Neuronal stem cell (in vitro differentiated cells): ENCODE measurements around the gene IQCH.

ENCODE experiments used
- DNase-seq: peaks from one replicate; pipeline ENCODE4 v3.0.0-alpha.2; 2013; ENCODE audit warnings: low spot score
- H2AFZ ChIP-seq: one replicate; pipeline ENCODE4 v1.6.1; 2013; ENCODE audit warnings: mild to moderate bottlenecking, low read length, inconsistent platforms
- H2AK5ac ChIP-seq: 2 replicates; pipeline ENCODE4 v1.6.1; 2013; ENCODE audit warnings: low read depth, mild to moderate bottlenecking, inconsistent platforms, low read length, moderate library complexity, mixed read lengths
- H2BK120ac ChIP-seq: 2 replicates; pipeline ENCODE4 v1.6.1; 2013; ENCODE audit warnings: low read depth, mild to moderate bottlenecking, inconsistent platforms, low read length, moderate library complexity, mixed read lengths
- H2BK12ac ChIP-seq: one replicate; pipeline ENCODE4 v1.6.1; 2013; ENCODE audit warnings: low read length, inconsistent platforms
- H2BK15ac ChIP-seq: 2 replicates; pipeline ENCODE4 v1.6.1; 2013; ENCODE audit warnings: mild to moderate bottlenecking, low read length, inconsistent platforms, mixed read lengths
- H2BK5ac ChIP-seq: one replicate; pipeline ENCODE4 v1.6.1; 2013; ENCODE audit warnings: inconsistent platforms, mild to moderate bottlenecking, low read length, moderate library complexity
- H3K14ac ChIP-seq: one replicate; pipeline ENCODE4 v1.6.1; 2013; ENCODE audit warnings: low read length, inconsistent platforms
- H3K18ac ChIP-seq: 2 replicates; pipeline ENCODE4 v1.6.1; 2013; ENCODE audit warnings: low read length, inconsistent platforms
- H3K23ac ChIP-seq: 2 replicates; pipeline ENCODE4 v1.6.1; 2013; ENCODE audit warnings: low read depth, mild to moderate bottlenecking, mixed read lengths, low read length, inconsistent platforms; ENCODE audit not compliant: poor library complexity
- H3K27ac ChIP-seq: replicated peaks from 3 replicates; pipeline ENCODE4 v1.5.1; 2013; ENCODE audit warnings: low read length, inconsistent platforms
- H3K27me3 ChIP-seq, 3 experiments: 2 replicates each; pipeline ENCODE4 v1.6.1; 2013; ENCODE audit warnings: low read length in 3 of 3, mild to moderate bottlenecking in 2 of 3, inconsistent platforms in 1 of 3, low read depth in 1 of 3, mixed read lengths in 1 of 3, moderate library complexity in 1 of 3; ENCODE audit not compliant: control insufficient read depth in 3 of 3, insufficient read depth in 3 of 3
- H3K36me3 ChIP-seq, 2 donors: replicated peaks in 1 of 2; 2 replicates each; pipeline ENCODE4 v1.6.1; 2013; ENCODE audit warnings: low read length in 2 of 2; ENCODE audit not compliant: control insufficient read depth in 2 of 2, insufficient read depth in 2 of 2
- H3K4ac ChIP-seq: 2 replicates; pipeline ENCODE4 v1.6.1; 2013; ENCODE audit warnings: inconsistent platforms, mild to moderate bottlenecking, low read length, moderate library complexity
- H3K4me1 ChIP-seq, 2 donors: 1 replicate in 1 of 2; 2 replicates in 1 of 2; pipeline ENCODE4 v1.6.1; 2013; ENCODE audit warnings: low read length in 2 of 2, low read depth in 1 of 2; ENCODE audit not compliant: control insufficient read depth in 2 of 2, insufficient read depth in 1 of 2
- H3K4me2 ChIP-seq: one replicate; pipeline ENCODE4 v1.6.1; 2013; ENCODE audit warnings: mild to moderate bottlenecking, low read length, inconsistent platforms; ENCODE audit not compliant: insufficient read depth, poor library complexity, severe bottlenecking
- H3K4me3 ChIP-seq, 2 donors: 2 replicates each; pipeline ENCODE4 v1.5.1; 2013; ENCODE audit warnings: low read length in 2 of 2, mild to moderate bottlenecking in 2 of 2, inconsistent platforms in 1 of 2, moderate library complexity in 1 of 2
- H3K79me1 ChIP-seq: one replicate; pipeline ENCODE4 v1.6.1; 2013; ENCODE audit warnings: low read depth, mild to moderate bottlenecking, inconsistent platforms, low read length, moderate library complexity
- H3K9ac ChIP-seq: one replicate; pipeline ENCODE4 v1.6.1; 2013; ENCODE audit warnings: mild to moderate bottlenecking, low read depth, low read length, inconsistent platforms; ENCODE audit not compliant: poor library complexity
- H3K9me3 ChIP-seq, 2 donors: replicated peaks in 1 of 2; 2 replicates each; pipeline versions ENCODE3 to v1.6.1; 2013; ENCODE audit warnings: low read length in 2 of 2, mild to moderate bottlenecking in 2 of 2, inconsistent platforms in 1 of 2, low read depth in 1 of 2, mixed read lengths in 1 of 2, moderate library complexity in 1 of 2; ENCODE audit not compliant: control insufficient read depth in 2 of 2, insufficient read depth in 1 of 2
- H4K8ac ChIP-seq: one replicate; pipeline ENCODE4 v1.6.1; 2013; ENCODE audit warnings: low read depth, mild to moderate bottlenecking, inconsistent platforms, low read length, moderate library complexity
- H4K91ac ChIP-seq: one replicate; pipeline ENCODE4 v1.6.1; 2013; ENCODE audit warnings: low read length, low read depth, mild to moderate bottlenecking, inconsistent platforms; ENCODE audit not compliant: poor library complexity
- WGBS, 2 donors: extraction: QIAGEN DNeasy Blood & Tissue Kit; methylation state at CpG; one replicate each; pipeline ENCODE4 v1.1.7; 2013; ENCODE audit warnings: missing lambda C conversion rate in 2 of 2, mixed read lengths in 1 of 2; ENCODE audit not compliant: insufficient read length in 2 of 2, insufficient replicate concordance in 1 of 2; ENCODE audit errors: extremely low coverage in 2 of 2; 5-methylcytosine and 5-hydroxymethylcytosine counted together

Gene IQCH

DNA sequence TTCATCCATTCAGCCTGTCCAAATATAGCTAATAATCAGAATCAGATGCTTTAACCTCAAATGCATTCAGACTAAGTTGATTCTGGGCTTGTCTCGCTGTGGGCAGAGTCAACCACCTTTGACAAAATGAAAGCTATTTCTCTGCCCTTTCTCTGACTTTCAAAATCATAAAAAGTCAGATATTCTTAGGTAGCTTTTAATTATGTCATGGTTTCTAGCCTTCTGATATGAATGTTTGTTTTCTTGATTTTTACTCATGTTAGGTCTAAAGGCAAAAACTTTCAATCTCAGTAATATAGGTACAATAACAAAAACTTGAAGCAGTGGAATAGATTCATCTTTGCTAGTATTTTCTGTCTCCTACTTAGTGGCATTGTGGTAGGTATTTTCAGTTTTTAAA is 241.0 kb downstream of the IQCH start:
- H2AK5ac ChIP-seq = no peak overlapping the region
- no peak overlapping the region for H2BK120ac ChIP-seq
- H4K91ac ChIP-seq = no peak overlapping the region
- no peak overlapping the region for H3K14ac ChIP-seq
- no peak overlapping the region for H3K23ac ChIP-seq
- H2BK5ac ChIP-seq = no peak overlapping the region
- H2BK12ac ChIP-seq = no peak overlapping the region
- peaks cover 0 to 2% (median 0%) of the 10 kb centered on the region in 3 experiments for H3K27me3 ChIP-seq
- H3K4ac ChIP-seq = no peak overlapping the region
- H3K4me3 ChIP-seq = no peak overlapping the region
- no peak overlapping the region for H3K27ac ChIP-seq
- H3K79me1 ChIP-seq = no peaks in the 10 kb centered on the region
- no peak overlapping the region for H2AFZ ChIP-seq
- no peaks in the 10 kb centered on the region for H3K36me3 ChIP-seq
- no CpG with 5 or more reads among the region's 1 CpG for WGBS, 2 donors
- no peak overlapping the region for H2BK15ac ChIP-seq
- no peaks in the 10 kb centered on the region for H3K9me3 ChIP-seq
- H3K18ac ChIP-seq = no peak overlapping the region
- no peaks in the 10 kb centered on the region for H3K4me1 ChIP-seq
- no peak overlapping the region for H3K9ac ChIP-seq
- no peak for DNase-seq
- H4K8ac ChIP-seq = no peak overlapping the region
- no peak overlapping the region for H3K4me2 ChIP-seq

DNA sequence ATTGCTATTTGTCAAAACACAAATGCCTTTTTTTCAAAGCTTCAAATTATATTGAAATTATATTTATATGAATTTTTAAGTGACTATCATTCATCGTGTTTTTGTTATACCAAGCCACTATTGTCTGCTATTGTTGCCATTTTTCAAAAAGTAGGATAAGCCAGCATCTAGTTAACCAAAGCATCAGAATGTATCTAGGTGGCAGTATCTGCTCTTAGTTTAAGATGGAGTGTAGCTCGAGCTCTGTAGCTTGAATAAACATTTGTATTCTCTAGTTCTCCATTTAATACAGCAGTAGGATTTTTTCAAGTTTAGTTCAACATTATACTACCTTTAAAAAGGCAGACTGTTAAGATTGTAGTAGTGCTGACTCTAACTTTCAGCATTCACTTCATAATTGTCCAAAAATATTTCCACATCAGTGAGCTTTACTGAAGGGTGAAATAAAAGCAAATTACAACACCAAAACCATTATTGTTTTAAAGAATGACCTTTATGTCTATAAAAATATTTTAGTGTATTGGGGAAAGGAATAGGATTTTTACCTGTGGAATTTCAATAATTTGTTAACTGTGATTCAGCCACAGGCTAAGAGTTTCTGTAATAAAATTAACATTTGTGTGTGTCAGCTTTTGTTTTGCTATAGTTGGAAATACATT is 246.7 kb downstream of the IQCH start:
- DNase-seq = no peak
- Histone ChIP-seq H2BK120ac (no peak overlapping the region), H3K23ac (no peak overlapping the region), H2BK15ac (no peak overlapping the region), H3K4me3 (no peak overlapping the region), H3K18ac (no peak overlapping the region), H3K27ac (no peak overlapping the region), H4K8ac (no peak overlapping the region), H2BK5ac (no peak overlapping the region), H2BK12ac (no peak overlapping the region), H2AK5ac (no peak overlapping the region), H3K4me2 (no peak overlapping the region), H3K36me3 (no peaks in the 10 kb centered on the region), H3K79me1 (no peaks in the 10 kb centered on the region), H3K4me1 (peaks cover 3 to 5% of the 10 kb centered on the region in 2 donors), H3K9ac (no peak overlapping the region), H3K14ac (no peak overlapping the region), H3K9me3 (no peaks in the 10 kb centered on the region), H3K27me3 (no peaks in the 10 kb centered on the region), H4K91ac (no peak overlapping the region), H2AFZ (peak overlapping the region; percentile 72), H3K4ac (no peak overlapping the region)
- no CpG with 5 or more reads among the region's 2 CpGs for WGBS, 2 donors

GRCh38 chr15:67501836-67502461 is 247.4 kb downstream of the IQCH start:
- no peak overlapping the region for H2BK120ac ChIP-seq
- H2AK5ac ChIP-seq = no peak overlapping the region
- no peaks in the 10 kb centered on the region for H3K27me3 ChIP-seq
- H3K4ac ChIP-seq = no peak overlapping the region
- H3K18ac ChIP-seq = no peak overlapping the region
- H2AFZ ChIP-seq = peak overlapping the region; percentile 72
- H4K91ac ChIP-seq = no peak overlapping the region
- H3K36me3 ChIP-seq = no peaks in the 10 kb centered on the region
- no peak overlapping the region for H2BK15ac ChIP-seq
- peaks cover 3 to 5% of the 10 kb centered on the region in 2 donors for H3K4me1 ChIP-seq
- no peak overlapping the region for H3K4me3 ChIP-seq
- H3K27ac ChIP-seq = no peak overlapping the region
- H3K9me3 ChIP-seq = no peaks in the 10 kb centered on the region
- H2BK12ac ChIP-seq = no peak overlapping the region
- H4K8ac ChIP-seq = no peak overlapping the region
- WGBS, 2 donors = no CpG with 5 or more reads among the region's 13 CpGs
- H3K14ac ChIP-seq = no peak overlapping the region
- DNase-seq = peak; percentile 56
- no peak overlapping the region for H3K23ac ChIP-seq
- no peak overlapping the region for H3K9ac ChIP-seq
- H3K79me1 ChIP-seq = no peaks in the 10 kb centered on the region
- no peak overlapping the region for H3K4me2 ChIP-seq
- no peak overlapping the region for H2BK5ac ChIP-seq

DNA sequence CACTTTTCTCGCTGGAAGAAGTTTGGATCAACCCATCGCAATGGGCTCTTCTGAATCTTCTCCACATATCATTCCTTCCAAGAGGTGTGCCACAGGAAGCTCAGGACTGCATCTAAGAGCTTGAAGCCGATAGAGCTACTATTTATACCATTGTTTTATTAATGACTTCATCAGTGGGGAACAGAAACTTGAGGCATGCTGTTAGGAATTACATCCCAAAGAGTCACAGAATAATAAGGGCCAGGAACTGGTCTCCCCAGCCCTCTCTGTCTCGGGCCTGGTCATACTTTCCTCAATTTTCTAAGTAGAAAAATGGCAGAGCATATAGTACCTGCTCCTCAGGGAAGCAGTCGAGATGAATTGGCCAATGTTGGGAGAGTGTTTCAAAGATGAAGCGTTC is 249.5 kb downstream of the IQCH start:
- H2BK12ac ChIP-seq = no peak overlapping the region
- H3K79me1 ChIP-seq = no peaks in the 10 kb centered on the region
- H2BK5ac ChIP-seq = no peak overlapping the region
- no peak overlapping the region for H3K4ac ChIP-seq
- H4K91ac ChIP-seq = no peak overlapping the region
- no peak overlapping the region for H2BK15ac ChIP-seq
- H2BK120ac ChIP-seq = no peak overlapping the region
- H4K8ac ChIP-seq = no peak overlapping the region
- H3K9me3 ChIP-seq = no peaks in the 10 kb centered on the region
- H3K4me1 ChIP-seq = peaks cover 3 to 5% of the 10 kb centered on the region in 2 donors
- WGBS, 2 donors = no CpG with 5 or more reads among the region's 6 CpGs
- no peak overlapping the region for H3K4me2 ChIP-seq
- no peak overlapping the region for H2AFZ ChIP-seq
- H3K18ac ChIP-seq = no peak overlapping the region
- H3K36me3 ChIP-seq = no peaks in the 10 kb centered on the region
- DNase-seq = no peak
- H3K27ac ChIP-seq = no peak overlapping the region
- no peak overlapping the region for H3K14ac ChIP-seq
- H3K23ac ChIP-seq = no peak overlapping the region
- no peak overlapping the region for H2AK5ac ChIP-seq
- no peak overlapping the region for H3K4me3 ChIP-seq
- no peaks in the 10 kb centered on the region for H3K27me3 ChIP-seq
- H3K9ac ChIP-seq = no peak overlapping the region
